HG03457 (cell line): ENCODE measurements around the gene MAP2K7.
"Not testable (repeated sequence)": the region's sequence is repeated elsewhere in the genome, so short reads cannot be mapped to it uniquely, and the experiment has no call there.

Source experiments
- ATAC-seq: cut with Tn5 transposase; IDR thresholded peaks from one replicate; pipeline ENCODE4 v1.9.1; 2021; ENCODE audit warnings: moderate number of reproducible peaks; ENCODE audit not compliant: unreplicated experiment

Gene MAP2K7

GRCh38 chr19:7928741-7929701 is 25.3 kb downstream of the MAP2K7 start:
- ATAC-seq: no peak

GRCh38 chr19:7930030-7930429 is 26.4 kb downstream of the MAP2K7 start:
- ATAC-seq: not testable (repeated sequence)

- no peak for ATAC-seq
Measured at GRCh38 chr19:7930765-7931164, 27.1 kb downstream of the MAP2K7 start.

GRCh38 chr19:7931221-7932061 is 27.8 kb downstream of the MAP2K7 start:
- ATAC-seq: no peak

GRCh38 chr19:7932276-7932929 is 28.7 kb downstream of the MAP2K7 start:
- no peak for ATAC-seq

- ATAC-seq: no peak
Measured at GRCh38 chr19:7932930-7933300, 29.2 kb downstream of the MAP2K7 start.

- no peak for ATAC-seq
Measured at GRCh38 chr19:7933411-7933810, 29.7 kb downstream of the MAP2K7 start.

- no peak for ATAC-seq
Measured at GRCh38 chr19:7933828-7934725, 30.4 kb downstream of the MAP2K7 start.

GRCh38 chr19:7934766-7935165 is 31.1 kb downstream of the MAP2K7 start:
- no peak for ATAC-seq

- ATAC-seq: no peak
Measured at GRCh38 chr19:7940841-7941240, 37.2 kb downstream of the MAP2K7 start.

GRCh38 chr19:7941895-7942596 is 38.4 kb downstream of the MAP2K7 start:
- ATAC-seq: no peak

- ATAC-seq: no peak
Measured at GRCh38 chr19:7942981-7943443, 39.3 kb downstream of the MAP2K7 start.

- peak; percentile 83 for ATAC-seq
Measured at GRCh38 chr19:7943444-7944176, 39.9 kb downstream of the MAP2K7 start, which contains the start of gene TIMM44. Gene TIMM44, minus strand, starts transcription at chr19:7943666. Its CDS starts 15 bp downstream, at chr19:7943651.

GRCh38 chr19:7944177-7944761 is 40.6 kb downstream of the MAP2K7 start:
- peak; percentile 13 for ATAC-seq

- no peak for ATAC-seq
Measured at GRCh38 chr19:7947939-7948338, 44.3 kb downstream of the MAP2K7 start.

GRCh38 chr19:7953060-7953459 is 49.4 kb downstream of the MAP2K7 start:
- ATAC-seq: no peak

- no peak for ATAC-seq
Measured at GRCh38 chr19:7953576-7953975, 49.9 kb downstream of the MAP2K7 start.

- ATAC-seq: no peak
Measured at GRCh38 chr19:7955696-7956095, 52.0 kb downstream of the MAP2K7 start.
